D721Med (cell line): Measurements from ENCODE around the gene GFOD2.
"Not testable (repeated sequence)": the region's sequence is repeated elsewhere in the genome, so short reads cannot be mapped to it uniquely, and the experiment has no call there.

Experiments
- DNase-seq: peaks from one replicate; pipeline ENCODE4 v3.0.0; 2011; ENCODE audit warnings: low spot score; ENCODE audit not compliant: insufficient read length
- FAIRE-seq: peaks from 2 replicates; lab custom pipeline; 2011; peaks lifted over from hg19 to GRCh38; lab: Jason Lieb, UNC
- TF ChIP-seq, protein P1 (sequence below): IDR thresholded peaks from 2 replicates; pipeline ENCODE4 v1.5.1; 2012; ENCODE audit warnings: mild to moderate bottlenecking, control low read depth; ENCODE audit not compliant: insufficient read depth; ENCODE audit errors: missing control alignments

Gene GFOD2

DNA sequence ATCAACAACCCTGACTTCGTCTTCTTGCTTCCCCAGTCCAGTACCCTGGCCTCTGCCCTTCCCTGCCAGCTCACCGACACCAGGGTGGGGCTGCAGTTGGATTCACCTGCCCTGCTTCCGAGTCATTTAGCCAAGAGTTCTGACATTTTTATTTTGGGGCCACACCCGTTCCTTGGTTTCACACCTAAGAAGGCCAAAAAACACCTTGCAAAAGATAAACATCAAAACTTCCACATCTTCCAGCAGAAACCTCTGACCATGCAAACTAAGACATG is 41.8 kb upstream of the GFOD2 start:
- DNase-seq (no peak), FAIRE-seq (no peak)
- TF ChIP-seq, protein P1, sequence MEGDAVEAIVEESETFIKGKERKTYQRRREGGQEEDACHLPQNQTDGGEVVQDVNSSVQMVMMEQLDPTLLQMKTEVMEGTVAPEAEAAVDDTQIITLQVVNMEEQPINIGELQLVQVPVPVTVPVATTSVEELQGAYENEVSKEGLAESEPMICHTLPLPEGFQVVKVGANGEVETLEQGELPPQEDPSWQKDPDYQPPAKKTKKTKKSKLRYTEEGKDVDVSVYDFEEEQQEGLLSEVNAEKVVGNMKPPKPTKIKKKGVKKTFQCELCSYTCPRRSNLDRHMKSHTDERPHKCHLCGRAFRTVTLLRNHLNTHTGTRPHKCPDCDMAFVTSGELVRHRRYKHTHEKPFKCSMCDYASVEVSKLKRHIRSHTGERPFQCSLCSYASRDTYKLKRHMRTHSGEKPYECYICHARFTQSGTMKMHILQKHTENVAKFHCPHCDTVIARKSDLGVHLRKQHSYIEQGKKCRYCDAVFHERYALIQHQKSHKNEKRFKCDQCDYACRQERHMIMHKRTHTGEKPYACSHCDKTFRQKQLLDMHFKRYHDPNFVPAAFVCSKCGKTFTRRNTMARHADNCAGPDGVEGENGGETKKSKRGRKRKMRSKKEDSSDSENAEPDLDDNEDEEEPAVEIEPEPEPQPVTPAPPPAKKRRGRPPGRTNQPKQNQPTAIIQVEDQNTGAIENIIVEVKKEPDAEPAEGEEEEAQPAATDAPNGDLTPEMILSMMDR, result no peak

DNA sequence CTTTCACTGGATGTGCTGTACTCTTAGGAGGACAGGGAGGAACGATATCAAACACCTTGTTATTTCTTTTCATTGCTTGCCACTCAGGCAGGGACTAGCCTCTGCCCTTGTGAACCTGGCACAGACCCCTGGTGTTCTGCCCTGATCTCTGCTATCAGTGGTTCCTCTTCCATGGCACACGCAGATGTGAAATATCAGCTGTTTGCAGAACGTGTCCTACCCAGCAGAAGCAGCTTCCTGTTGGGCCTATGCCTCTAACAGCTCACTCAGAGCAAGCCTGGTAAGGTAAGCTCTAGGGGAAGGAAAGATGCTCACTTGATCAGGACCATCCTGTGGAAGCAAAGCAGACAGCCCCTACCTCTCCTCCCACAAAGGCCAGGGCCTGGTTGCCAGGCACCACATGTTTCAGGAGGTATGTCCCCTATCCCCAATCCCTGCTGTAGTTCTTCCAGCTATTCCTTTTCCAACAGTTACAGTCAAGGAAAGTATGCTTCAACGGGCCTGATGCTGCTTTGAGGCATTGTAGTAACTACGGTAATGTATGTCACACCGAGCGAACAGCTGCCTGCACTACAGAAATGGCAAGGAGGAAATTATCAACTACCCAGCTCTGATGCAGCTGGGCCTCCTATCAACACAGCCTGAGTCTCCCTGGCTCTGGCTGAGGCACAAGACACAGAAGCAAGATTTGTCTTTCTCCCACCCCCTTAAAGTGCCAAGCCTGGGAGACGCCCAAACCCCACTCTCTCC is 41.3 kb upstream of the GFOD2 start:
- TF ChIP-seq, protein P1, result no peak
- FAIRE-seq, result no peak
- DNase-seq, result no peak

GRCh38 chr16:67758966-67759365 is 39.9 kb upstream of the GFOD2 start:
- DNase-seq, result no peak
- TF ChIP-seq, protein P1, result no peak
- no peak for FAIRE-seq

- FAIRE-seq, result no peak
Observed at GRCh38 chr16:67758006-67758405, 38.9 kb upstream of the GFOD2 start.

DNA sequence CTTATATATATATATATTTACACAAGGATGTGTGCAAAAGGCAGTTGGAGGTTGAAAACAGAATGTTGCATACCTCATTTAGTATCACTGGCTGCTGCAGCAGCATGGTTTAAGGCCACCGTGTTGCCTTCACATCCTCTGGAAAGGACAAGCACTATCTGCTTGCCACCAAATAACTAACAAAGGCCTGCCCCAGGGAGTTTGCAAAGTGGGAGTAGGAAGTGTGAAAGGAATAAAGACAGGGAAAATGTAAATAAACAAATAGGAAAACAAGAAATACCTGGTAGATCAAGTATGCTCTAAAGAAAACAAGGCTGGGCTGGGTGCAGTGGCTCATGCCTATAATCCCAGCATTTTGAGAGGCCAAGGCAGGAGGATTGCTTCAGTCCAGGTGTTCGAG is 33.5 kb upstream of the GFOD2 start:
- TF ChIP-seq, protein P1, result no peak
- FAIRE-seq (no peak), DNase-seq (no peak)

More at GRCh38 chr16:67758006-67758405, 38.9 kb upstream of the GFOD2 start:
- TF ChIP-seq, protein P1, result no peak
- no peak for DNase-seq

- not testable (repeated sequence) for FAIRE-seq, DNase-seq
Observed at GRCh38 chr16:67751331-67751730, 32.2 kb upstream of the GFOD2 start.

DNA sequence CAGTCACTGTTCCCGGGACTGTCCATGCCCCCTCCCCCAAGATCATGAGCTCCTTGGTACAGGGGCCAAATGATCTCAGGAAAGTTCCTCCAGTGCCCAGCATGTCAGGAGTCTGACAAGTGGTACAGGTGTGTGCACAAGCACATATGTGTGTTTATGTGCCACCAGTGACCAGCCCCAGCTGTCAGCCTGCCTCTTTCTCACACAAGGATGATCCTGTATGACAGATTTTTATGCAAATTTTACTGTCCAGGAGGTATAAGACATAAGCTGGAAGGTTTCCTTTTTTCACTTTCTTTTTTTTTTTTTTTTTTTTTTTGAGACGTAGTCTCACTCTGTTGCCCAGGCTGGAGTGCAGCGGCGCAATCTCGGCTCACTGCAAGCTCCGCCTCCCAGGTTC is 31.4 kb upstream of the GFOD2 start:
- TF ChIP-seq, protein P1, result no peak
- FAIRE-seq (no peak), DNase-seq (no peak)
